HepG2 (cell line): ENCODE results near the gene TAT. TPM values are rescaled to one million over a fixed set of nuclear protein-coding genes. Genes with fewer than 3 reads are reported as not detected.

ENCODE experiments used
- FOXP1 ChIP-seq, 2 experiments: fragments of 450-650 bp in 1 of 2; IDR thresholded peaks; 2 replicates each; pipeline ENCODE4 v1.6.1; 2017 to 2018; ENCODE audit warnings: antibody characterized with exemption in 1 of 2
- GABPB1 ChIP-seq: IDR thresholded peaks from 2 replicates; pipeline ENCODE4 v1.6.1; 2016; ENCODE audit warnings: mild to moderate bottlenecking, missing genetic modification reagents, moderate library complexity, missing compliant biosample characterization
- GATAD2A ChIP-seq: IDR thresholded peaks from 2 replicates; pipeline ENCODE4 v1.6.1; 2016
- GMEB1 ChIP-seq: sonication (generic); formaldehyde crosslinking; IDR thresholded peaks from 2 replicates; pipeline ENCODE4 v1.5.1; 2020; ENCODE audit warnings: missing genetic modification reagents, mild to moderate bottlenecking, borderline replicate concordance
- KDM3A ChIP-seq: IDR thresholded peaks from 2 replicates; pipeline ENCODE4 v1.6.1; 2018; ENCODE audit warnings: low read depth, missing compliant biosample characterization
- MED13 ChIP-seq: sonication (generic); formaldehyde crosslinking; IDR thresholded peaks from 2 replicates; pipeline ENCODE4 v1.5.0; 2020; ENCODE audit warnings: missing genetic modification reagents
- NFIC ChIP-seq: IDR thresholded peaks from 2 replicates; pipeline ENCODE4 v1.6.1; 2012; ENCODE audit warnings: mild to moderate bottlenecking, low read length, inconsistent platforms
- NFKBIZ ChIP-seq: IDR thresholded peaks from 2 replicates; pipeline ENCODE4 v1.6.1; 2018; ENCODE audit warnings: missing genetic modification reagents, missing compliant biosample characterization
- NR2F2 ChIP-seq: IDR thresholded peaks from 2 replicates; pipeline ENCODE4 v1.6.1; 2012; ENCODE audit warnings: low read depth, inconsistent platforms, borderline replicate concordance
- SIX4 ChIP-seq: sonication (generic); formaldehyde crosslinking; IDR thresholded peaks from 2 replicates; pipeline ENCODE4 v1.4.0; 2020; ENCODE audit warnings: missing genetic modification reagents
- STAG1 ChIP-seq: sonication (generic); formaldehyde crosslinking; IDR thresholded peaks from 2 replicates; pipeline ENCODE4 v1.4.0; 2020; ENCODE audit warnings: missing genetic modification reagents
- THRA ChIP-seq: sonication (generic); formaldehyde crosslinking; IDR thresholded peaks from 2 replicates; pipeline ENCODE4 v1.4.0; 2020; ENCODE audit warnings: missing genetic modification reagents, borderline replicate concordance
- TOE1 ChIP-seq: sonication (generic); formaldehyde crosslinking; IDR thresholded peaks from 2 replicates; pipeline ENCODE4 v1.4.0; 2020; ENCODE audit warnings: mild to moderate bottlenecking, missing genetic modification reagents
- ZMYM4 ChIP-seq: sonication (generic); formaldehyde crosslinking; IDR thresholded peaks from 2 replicates; pipeline ENCODE4 v1.8.1; 2023; ENCODE audit warnings: mild to moderate bottlenecking, missing genetic modification reagents
- ZNF460 ChIP-seq: sonication (generic); formaldehyde crosslinking; IDR thresholded peaks from 2 replicates; pipeline ENCODE4 v1.5.1; 2020; ENCODE audit warnings: missing genetic modification reagents, mild to moderate bottlenecking, borderline replicate concordance
- polyA plus RNA-seq, 8 experiments: library from polyadenylated mRNA; depleted of rRNA in 3 of 8; stranded (reverse) in 7 of 8; unstranded in 1 of 8; fragments of >200 nt; fragmentation: Illumina TruSeq in 4 of 8; extraction: Trizol in 4 of 8; gene quantifications; 2 replicates each; pipeline versions ENCODE4 v1.2.1 to v1.2.3, GENCODE V29; 2011 to 2016; ENCODE audit warnings: low read depth in 4 of 8, missing spikeins in 1 of 8, mixed read lengths in 1 of 8; ENCODE audit not compliant: insufficient read depth in 1 of 8
- total RNA-seq, 5 experiments: library from RNA; depleted of rRNA; stranded (reverse); fragments of >200 nt; fragmentation: Illumina TruSeq; extraction: Trizol; gene quantifications; 2 replicates each; pipeline ENCODE4 v1.2.3, GENCODE V29; 2016; ENCODE audit warnings: low read depth in 1 of 5
- TF ChIP-seq, protein P1 (sequence below): sonication (generic); formaldehyde crosslinking; IDR thresholded peaks from 2 replicates; pipeline ENCODE4 v1.5.0; 2020; ENCODE audit warnings: mild to moderate bottlenecking, missing genetic modification reagents, moderate library complexity
- TF ChIP-seq, protein P2 (sequence below): IDR thresholded peaks from 2 replicates; pipeline ENCODE4 v1.4.0; 2020; ENCODE audit warnings: mild to moderate bottlenecking, missing genetic modification reagents
- TF ChIP-seq, protein P3 (sequence below): sonication (generic); formaldehyde crosslinking; IDR thresholded peaks from 2 replicates; pipeline ENCODE4 v1.5.0; 2020; ENCODE audit warnings: mild to moderate bottlenecking, missing genetic modification reagents, borderline replicate concordance

TAT gene
- total and polyA plus RNA-seq, 2 of the 13 experiments (the other 11 are each of a cell fraction or from before 2014, with no cell fraction given), result 1.6 to 5.8 TPM

DNA sequence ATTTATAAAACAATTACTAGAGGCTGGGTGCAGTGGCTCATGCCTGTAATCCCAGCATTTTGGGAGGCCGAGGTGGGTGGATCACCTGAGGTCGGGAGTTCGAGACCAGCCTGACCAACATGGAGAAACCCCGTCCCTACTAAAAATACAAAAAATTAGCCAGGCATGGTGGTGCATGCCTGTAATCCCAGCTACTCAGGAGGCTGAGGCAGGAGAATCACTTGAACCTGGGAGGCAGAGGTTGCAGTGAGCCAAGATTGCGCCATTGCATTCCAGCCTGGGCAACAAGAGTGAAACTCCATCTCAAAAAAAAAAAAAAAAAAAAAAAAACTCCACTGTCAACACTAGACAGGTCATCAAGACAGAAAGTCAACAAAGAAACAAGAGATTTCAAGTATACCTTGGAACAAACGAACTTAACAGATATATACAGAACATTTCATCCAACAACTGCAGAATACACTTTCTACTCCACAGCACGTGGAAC, 18.5 kb upstream of the TAT start (continued):
- 0 out of 2 replicates have a peak, but pooled peaks have one; percentile 37 for TF ChIP-seq KDM3A
- TF ChIP-seq GMEB1, result peak; percentile 38; the same call in 1 of the 2 replicates
- TF ChIP-seq MED13 (CRISPR knock-in tag), result 0 out of 2 replicates have a peak, but pooled peaks have one; percentile 42
- peak; percentile 99 for TF ChIP-seq FOXP1 (IDR thresholded peaks at IDR 0.05)
- peak; percentile 92 for TF ChIP-seq FOXP1 (CRISPR knock-in tag; IDR thresholded peaks at IDR 0.05)
- peak; percentile 93; the same call in 1 of the 2 replicates for TF ChIP-seq GATAD2A
- TF ChIP-seq TOE1, result 0 out of 2 replicates have a peak, but pooled peaks have one; percentile 67
- TF ChIP-seq, protein P1, sequence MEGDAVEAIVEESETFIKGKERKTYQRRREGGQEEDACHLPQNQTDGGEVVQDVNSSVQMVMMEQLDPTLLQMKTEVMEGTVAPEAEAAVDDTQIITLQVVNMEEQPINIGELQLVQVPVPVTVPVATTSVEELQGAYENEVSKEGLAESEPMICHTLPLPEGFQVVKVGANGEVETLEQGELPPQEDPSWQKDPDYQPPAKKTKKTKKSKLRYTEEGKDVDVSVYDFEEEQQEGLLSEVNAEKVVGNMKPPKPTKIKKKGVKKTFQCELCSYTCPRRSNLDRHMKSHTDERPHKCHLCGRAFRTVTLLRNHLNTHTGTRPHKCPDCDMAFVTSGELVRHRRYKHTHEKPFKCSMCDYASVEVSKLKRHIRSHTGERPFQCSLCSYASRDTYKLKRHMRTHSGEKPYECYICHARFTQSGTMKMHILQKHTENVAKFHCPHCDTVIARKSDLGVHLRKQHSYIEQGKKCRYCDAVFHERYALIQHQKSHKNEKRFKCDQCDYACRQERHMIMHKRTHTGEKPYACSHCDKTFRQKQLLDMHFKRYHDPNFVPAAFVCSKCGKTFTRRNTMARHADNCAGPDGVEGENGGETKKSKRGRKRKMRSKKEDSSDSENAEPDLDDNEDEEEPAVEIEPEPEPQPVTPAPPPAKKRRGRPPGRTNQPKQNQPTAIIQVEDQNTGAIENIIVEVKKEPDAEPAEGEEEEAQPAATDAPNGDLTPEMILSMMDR, result 0 out of 2 replicates have a peak, but pooled peaks have one; percentile 10
- TF ChIP-seq STAG1 (CRISPR knock-in tag), result 0 out of 2 replicates have a peak, but pooled peaks have one; percentile 2
- TF ChIP-seq NR2F2, result 0 out of 2 replicates have a peak, but pooled peaks have one; percentile 11
- TF ChIP-seq GABPB1 (CRISPR knock-in tag), result peak; percentile 45; the same call in 1 of the 2 replicates
- TF ChIP-seq NFIC, result peak; percentile 76
- TF ChIP-seq ZMYM4 (CRISPR knock-in tag), result peak; percentile 60; the same call in 1 of the 2 replicates
- TF ChIP-seq, protein P2, sequence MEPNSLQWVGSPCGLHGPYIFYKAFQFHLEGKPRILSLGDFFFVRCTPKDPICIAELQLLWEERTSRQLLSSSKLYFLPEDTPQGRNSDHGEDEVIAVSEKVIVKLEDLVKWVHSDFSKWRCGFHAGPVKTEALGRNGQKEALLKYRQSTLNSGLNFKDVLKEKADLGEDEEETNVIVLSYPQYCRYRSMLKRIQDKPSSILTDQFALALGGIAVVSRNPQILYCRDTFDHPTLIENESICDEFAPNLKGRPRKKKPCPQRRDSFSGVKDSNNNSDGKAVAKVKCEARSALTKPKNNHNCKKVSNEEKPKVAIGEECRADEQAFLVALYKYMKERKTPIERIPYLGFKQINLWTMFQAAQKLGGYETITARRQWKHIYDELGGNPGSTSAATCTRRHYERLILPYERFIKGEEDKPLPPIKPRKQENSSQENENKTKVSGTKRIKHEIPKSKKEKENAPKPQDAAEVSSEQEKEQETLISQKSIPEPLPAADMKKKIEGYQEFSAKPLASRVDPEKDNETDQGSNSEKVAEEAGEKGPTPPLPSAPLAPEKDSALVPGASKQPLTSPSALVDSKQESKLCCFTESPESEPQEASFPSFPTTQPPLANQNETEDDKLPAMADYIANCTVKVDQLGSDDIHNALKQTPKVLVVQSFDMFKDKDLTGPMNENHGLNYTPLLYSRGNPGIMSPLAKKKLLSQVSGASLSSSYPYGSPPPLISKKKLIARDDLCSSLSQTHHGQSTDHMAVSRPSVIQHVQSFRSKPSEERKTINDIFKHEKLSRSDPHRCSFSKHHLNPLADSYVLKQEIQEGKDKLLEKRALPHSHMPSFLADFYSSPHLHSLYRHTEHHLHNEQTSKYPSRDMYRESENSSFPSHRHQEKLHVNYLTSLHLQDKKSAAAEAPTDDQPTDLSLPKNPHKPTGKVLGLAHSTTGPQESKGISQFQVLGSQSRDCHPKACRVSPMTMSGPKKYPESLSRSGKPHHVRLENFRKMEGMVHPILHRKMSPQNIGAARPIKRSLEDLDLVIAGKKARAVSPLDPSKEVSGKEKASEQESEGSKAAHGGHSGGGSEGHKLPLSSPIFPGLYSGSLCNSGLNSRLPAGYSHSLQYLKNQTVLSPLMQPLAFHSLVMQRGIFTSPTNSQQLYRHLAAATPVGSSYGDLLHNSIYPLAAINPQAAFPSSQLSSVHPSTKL (CRISPR knock-in tag), result peak; percentile 89
- TF ChIP-seq SIX4, result peak; percentile 65; the same call in 1 of the 2 replicates
- 0 out of 2 replicates have a peak, but pooled peaks have one; percentile 23 for TF ChIP-seq THRA (CRISPR knock-in tag)
- TF ChIP-seq NFKBIZ (CRISPR knock-in tag), result peak; percentile 61; the same call in 1 of the 2 replicates
- peak; percentile 95 for TF ChIP-seq ZNF460 (CRISPR knock-in tag)
- TF ChIP-seq, protein P3, sequence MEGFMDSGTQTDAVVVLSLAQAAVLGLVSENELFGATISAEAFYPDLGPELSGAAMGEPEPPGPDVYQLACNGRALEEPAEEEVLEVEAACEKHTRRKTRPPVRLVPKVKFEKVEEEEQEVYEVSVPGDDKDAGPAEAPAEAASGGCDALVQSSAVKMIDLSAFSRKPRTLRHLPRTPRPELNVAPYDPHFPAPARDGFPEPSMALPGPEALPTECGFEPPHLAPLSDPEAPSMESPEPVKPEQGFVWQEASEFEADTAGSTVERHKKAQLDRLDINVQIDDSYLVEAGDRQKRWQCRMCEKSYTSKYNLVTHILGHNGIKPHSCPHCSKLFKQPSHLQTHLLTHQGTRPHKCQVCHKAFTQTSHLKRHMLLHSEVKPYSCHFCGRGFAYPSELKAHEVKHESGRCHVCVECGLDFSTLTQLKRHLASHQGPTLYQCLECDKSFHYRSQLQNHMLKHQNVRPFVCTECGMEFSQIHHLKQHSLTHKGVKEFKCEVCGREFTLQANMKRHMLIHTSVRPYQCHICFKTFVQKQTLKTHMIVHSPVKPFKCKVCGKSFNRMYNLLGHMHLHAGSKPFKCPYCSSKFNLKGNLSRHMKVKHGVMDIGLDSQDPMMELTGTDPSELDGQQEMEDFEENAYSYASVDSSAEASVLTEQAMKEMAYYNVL (CRISPR knock-in tag), result peak; percentile 60; the same call in 1 of the 2 replicates
